Gastrocnemius medialis (tissue), 4 donors: ENCODE data around the gene LETMD1. TPM values are rescaled to one million over a fixed set of nuclear protein-coding genes. Genes with fewer than 3 reads are reported as not detected.

Source experiments
- ATAC-seq, 2 donors: fragments of 150-250 bp; one replicate each; pipeline ENCODE4 v1.9.1; 2016
- DNase-seq, 2 donors: peaks; one replicate each; pipeline ENCODE4 v3.0.0-alpha.2; 2019
- H3K27ac ChIP-seq, 4 donors: fragments of 200-600 bp; sonication (generic); 1 replicate in 1 of 4; 2 replicates in 3 of 4; pipeline ENCODE4 v1.5.1; 2016 to 2018; ENCODE audit warnings: mild to moderate bottlenecking in 2 of 4, moderate library complexity in 1 of 4
- H3K27me3 ChIP-seq, 3 donors: fragments of 200-600 bp; sonication (generic) in 2 of 3; 1 replicate in 1 of 3; 2 replicates in 2 of 3; pipeline versions ENCODE4 v1.5.1 to v1.6.0; 2016 to 2019; ENCODE audit warnings: mild to moderate bottlenecking in 1 of 3, moderate library complexity in 1 of 3
- H3K36me3 ChIP-seq, 2 donors: fragments of 200-600 bp; sonication (generic) in 1 of 2; one replicate each; pipeline ENCODE4 v1.5.1; 2017 to 2018
- H3K4me1 ChIP-seq, 2 donors: fragments of 200-600 bp; sonication (generic) in 1 of 2; one replicate each; pipeline ENCODE4 v1.5.1; 2016 to 2017; ENCODE audit warnings: mild to moderate bottlenecking in 2 of 2
- H3K4me3 ChIP-seq, 4 donors: fragments of 200-600 bp; sonication (generic) in 3 of 4; 1 replicate in 1 of 4; 2 replicates in 3 of 4; pipeline ENCODE4 v1.5.1; 2016 to 2019; ENCODE audit warnings: mild to moderate bottlenecking in 2 of 4
- H3K9me3 ChIP-seq, 3 donors: fragments of 200-600 bp; sonication (generic) in 2 of 3; 1 replicate in 1 of 3; 2 replicates in 2 of 3; pipeline ENCODE4 v1.5.1; 2016 to 2019
- CTCF ChIP-seq, 5 experiments: fragments of 450-650 bp in 3 of 5; fragments of 200-600 bp in 2 of 5; sonication (generic) in 2 of 5; IDR thresholded peaks in 4 of 5; conservative IDR thresholded peaks in 1 of 5; 1 replicate in 4 of 5; 2 replicates in 1 of 5; pipeline ENCODE4 v1.5.1; 2016 to 2019; ENCODE audit warnings: antibody characterized with exemption in 5 of 5, mild to moderate bottlenecking in 3 of 5, moderate library complexity in 3 of 5
- POLR2A ChIP-seq, 2 donors: fragments of 450-650 bp; IDR thresholded peaks; one replicate each; pipeline ENCODE4 v1.6.1; 2017; ENCODE audit warnings: antibody characterized with exemption in 2 of 2, mild to moderate bottlenecking in 2 of 2, moderate library complexity in 2 of 2
- in situ Hi-C, 4 donors: fragments of 200-750 bp; cut with MboI; loops; one replicate each; pipeline versions ENCODE4 v1.15.0 to v1.8.0; 2017; ENCODE audit warnings: low sequenced_read_pairs in 4 of 4
- intact Hi-C: fragments of 100-400 bp; cut with DNase I; formaldehyde crosslinking; loops from one replicate; pipeline ENCODE4 v1.15.1; 2023; ENCODE audit warnings: low total_unique reads
- total RNA-seq, 4 donors: library from RNA; depleted of rRNA; stranded (reverse); fragments of >200 nt; gene quantifications; one replicate each; pipeline versions ENCODE4 v1.1.0 to v1.2.3, GENCODE V29; 2016

LETMD1 gene
- total RNA-seq, 4 donors from 2014 or later = 22.5 to 42.4 (median 29.8) TPM

GRCh38 chr12:51004504-51004903 lies 43.6 kb upstream of the LETMD1 start:
- DNase-seq (no peak), ATAC-seq (no peak)
- intact Hi-C loops (no loop called here), in situ Hi-C loops (no loop called here)
- TF ChIP-seq CTCF (IDR thresholded peaks at IDR 0.05 in 4 of 5, conservative IDR thresholded peaks at IDR 0.05 in 1 of 5) (no peak), POLR2A (IDR thresholded peaks at IDR 0.05) (no peak)
- Histone ChIP-seq H3K9me3 (no peaks in the 10 kb centered on the region), H3K27me3 (no peaks in the 10 kb centered on the region), H3K4me3 (no peak overlapping the region), H3K4me1 (peaks cover 6 to 8% of the 10 kb centered on the region in 2 donors), H3K36me3 (peaks cover 0 to 48% of the 10 kb centered on the region in 2 donors), H3K27ac (peak overlapping the region in 1 of 4 donors; percentile 13)

GRCh38 chr12:51005030-51005429 lies 43.1 kb upstream of the LETMD1 start:
- Histone ChIP-seq H3K9me3 (no peaks in the 10 kb centered on the region), H3K4me1 (peaks cover 10 to 12% of the 10 kb centered on the region in 2 donors), H3K4me3 (no peak overlapping the region), H3K36me3 (peaks cover 0 to 42% of the 10 kb centered on the region in 2 donors), H3K27me3 (no peaks in the 10 kb centered on the region), H3K27ac (peak overlapping the region in 2 of 4 donors; percentile 13 to 21)
- intact Hi-C loops (no loop called here), in situ Hi-C loops (no loop called here)
- DNase-seq (no peak), ATAC-seq (no peak)
- TF ChIP-seq CTCF (IDR thresholded peaks at IDR 0.05 in 4 of 5, conservative IDR thresholded peaks at IDR 0.05 in 1 of 5) (no peak), POLR2A (IDR thresholded peaks at IDR 0.05) (no peak)

GRCh38 chr12:51005671-51006070 lies 42.5 kb upstream of the LETMD1 start:
- Histone ChIP-seq H3K4me3 (no peak overlapping the region), H3K27me3 (no peaks in the 10 kb centered on the region), H3K27ac (peak overlapping the region in 2 of 4 donors; percentile 15 to 21), H3K36me3 (peaks cover 0 to 36% of the 10 kb centered on the region in 2 donors), H3K4me1 (peaks cover 12 to 13% of the 10 kb centered on the region in 2 donors), H3K9me3 (no peaks in the 10 kb centered on the region)
- ATAC-seq (no peak), DNase-seq (no peak)
- intact Hi-C loops = no loop called here
- in situ Hi-C loops = no loop called here
- TF ChIP-seq POLR2A (IDR thresholded peaks at IDR 0.05) = no peak
- TF ChIP-seq CTCF (IDR thresholded peaks at IDR 0.05 in 4 of 5, conservative IDR thresholded peaks at IDR 0.05 in 1 of 5) = no peak

DNA sequence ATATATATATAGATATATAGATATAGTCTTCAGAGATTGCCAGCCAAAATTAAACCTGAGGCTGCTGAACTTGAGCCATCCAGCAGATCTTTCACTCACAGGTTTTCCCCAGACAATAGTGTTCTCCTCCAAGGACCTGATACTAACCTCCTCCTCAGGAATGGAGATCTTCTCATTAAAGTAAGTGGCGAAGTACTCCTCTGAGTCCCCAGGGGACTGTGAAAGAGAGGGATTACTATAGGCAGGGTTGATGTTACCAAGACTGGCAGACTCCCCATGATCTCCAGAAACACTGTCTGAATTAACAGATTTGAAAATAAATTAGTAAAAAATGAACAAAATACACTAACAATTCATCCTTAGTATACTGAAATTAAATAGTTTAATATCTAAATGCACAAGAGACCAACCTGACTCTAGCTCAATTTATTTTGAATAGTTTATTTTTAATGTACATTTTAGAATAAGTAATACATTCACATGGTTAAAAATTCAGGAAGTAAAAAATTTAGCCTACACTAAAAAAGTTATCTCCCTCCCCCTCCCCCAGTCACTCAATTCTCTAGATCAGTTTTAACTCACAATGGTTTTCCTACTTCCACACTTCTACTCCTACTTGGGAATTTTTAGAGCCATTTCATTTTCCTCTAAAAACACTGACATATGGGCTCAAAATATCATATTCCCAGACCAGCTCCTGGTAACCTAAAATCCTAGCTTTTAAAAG lies 39.6 kb upstream of the LETMD1 start:
- in situ Hi-C loops (no loop called here), intact Hi-C loops (no loop called here)
- H3K36me3 ChIP-seq = peaks cover 0 to 29% of the 10 kb centered on the region in 2 donors
- no peak for TF ChIP-seq CTCF (IDR thresholded peaks at IDR 0.05 in 4 of 5, conservative IDR thresholded peaks at IDR 0.05 in 1 of 5)
- peak overlapping the region; percentile 8 to 46 (median 28) for H3K4me3 ChIP-seq
- peak overlapping the region; percentile 72 to 89 (median 80) for H3K27ac ChIP-seq
- no peak for DNase-seq
- H3K27me3 ChIP-seq = no peaks in the 10 kb centered on the region
- peaks cover 29 to 32% of the 10 kb centered on the region in 2 donors for H3K4me1 ChIP-seq
- H3K9me3 ChIP-seq = no peaks in the 10 kb centered on the region
- ATAC-seq = no peak
